BE2C (cell line): ENCODE measurements around the gene EFNB2.

Experiments
- DNase-seq: peaks from one replicate; pipeline ENCODE4 v3.0.0-alpha.2; 2020
- H3K27me3 ChIP-seq: fragments of 250-450 bp; sonication (Bioruptor Pico); 2 replicates; pipeline ENCODE4 v1.5.1; 2020; ENCODE audit warnings: mild to moderate bottlenecking
- H3K36me3 ChIP-seq: fragments of 250-450 bp; sonication (Bioruptor Pico); 2 replicates; pipeline ENCODE4 v1.5.1; 2020; ENCODE audit warnings: mild to moderate bottlenecking
- H3K4me1 ChIP-seq: fragments of 250-450 bp; sonication (Bioruptor Pico); 2 replicates; pipeline ENCODE4 v1.5.1; 2020
- H3K4me3 ChIP-seq: 2 replicates; pipeline ENCODE4 v1.5.1; 2011; ENCODE audit warnings: low read depth, low read length
- H3K9me3 ChIP-seq: fragments of 250-450 bp; sonication (Bioruptor Pico); 2 replicates; pipeline ENCODE4 v1.5.1; 2020
- CTCF ChIP-seq: IDR thresholded peaks from 2 replicates; pipeline ENCODE4 v1.5.1; 2012; ENCODE audit warnings: mild to moderate bottlenecking, low read depth, low read length

EFNB2 gene

DNA sequence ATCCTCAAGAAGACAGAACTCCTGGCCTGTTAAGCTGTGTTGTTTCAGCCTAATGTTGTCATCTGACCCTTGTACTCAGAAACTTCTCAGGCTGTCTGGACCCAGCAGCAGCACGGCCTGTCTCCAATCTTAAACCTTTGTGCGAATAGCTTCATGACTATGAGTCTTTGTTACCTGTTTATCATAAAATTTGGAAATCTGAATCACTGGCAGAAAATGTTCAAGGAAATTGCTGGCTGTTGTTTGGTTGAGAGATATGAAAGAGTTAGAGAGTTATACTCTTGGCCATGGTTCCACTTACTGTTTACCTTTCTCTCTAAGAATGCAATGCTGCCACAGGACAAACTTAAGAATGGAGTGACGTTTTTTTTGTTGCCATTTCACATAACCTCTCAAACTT, 59.6 kb downstream of the EFNB2 start:
- Histone ChIP-seq H3K36me3 (no peaks in the 10 kb centered on the region), H3K4me1 (peaks cover 12% of the 10 kb centered on the region), H3K27me3 (no peaks in the 10 kb centered on the region), H3K4me3 (no peak overlapping the region), H3K9me3 (no peaks in the 10 kb centered on the region)
- no peak for DNase-seq
- no peak for TF ChIP-seq CTCF

GRCh38 chr13:106474912-106475311, 60.5 kb downstream of the EFNB2 start:
- TF ChIP-seq CTCF: no peak
- no peak for DNase-seq
- Histone ChIP-seq H3K4me1 (peaks cover 12% of the 10 kb centered on the region), H3K27me3 (no peaks in the 10 kb centered on the region), H3K36me3 (no peaks in the 10 kb centered on the region), H3K4me3 (no peak overlapping the region), H3K9me3 (no peaks in the 10 kb centered on the region)

GRCh38 chr13:106473154-106473553, 62.3 kb downstream of the EFNB2 start:
- Histone ChIP-seq H3K36me3 (no peaks in the 10 kb centered on the region), H3K4me1 (peaks cover 17% of the 10 kb centered on the region), H3K4me3 (no peak overlapping the region), H3K9me3 (no peaks in the 10 kb centered on the region), H3K27me3 (no peaks in the 10 kb centered on the region)
- no peak for TF ChIP-seq CTCF
- peak; percentile 30 for DNase-seq

DNA sequence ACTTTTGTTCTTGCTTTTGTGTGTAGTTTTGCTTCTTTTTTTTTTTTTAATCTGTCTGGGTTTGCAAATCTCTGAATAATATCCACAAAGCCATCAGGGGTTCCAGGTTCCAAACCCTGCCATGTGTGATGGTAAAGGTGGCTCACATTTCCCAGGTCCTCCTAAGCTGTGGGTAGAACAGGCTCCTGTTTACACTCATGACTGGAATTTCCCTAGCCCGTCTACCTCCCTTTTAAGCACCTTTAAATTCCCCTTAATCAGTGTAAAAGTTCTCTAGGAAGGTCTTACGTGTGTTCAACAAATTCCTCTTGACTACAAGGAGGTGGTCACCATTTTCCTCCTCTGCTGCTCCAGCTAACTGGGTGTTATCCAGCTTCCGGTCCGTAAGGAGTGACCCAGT, 62.8 kb downstream of the EFNB2 start:
- Histone ChIP-seq H3K4me3 (peak overlapping the region; percentile 46), H3K4me1 (peaks cover 17% of the 10 kb centered on the region), H3K9me3 (no peaks in the 10 kb centered on the region), H3K36me3 (no peaks in the 10 kb centered on the region), H3K27me3 (no peaks in the 10 kb centered on the region)
- DNase-seq: no peak
- TF ChIP-seq CTCF: no peak

GRCh38 chr13:106471957-106472543, 63.4 kb downstream of the EFNB2 start:
- Histone ChIP-seq H3K4me3 (peak overlapping the region; percentile 46), H3K9me3 (no peaks in the 10 kb centered on the region), H3K27me3 (no peaks in the 10 kb centered on the region), H3K4me1 (peaks cover 17% of the 10 kb centered on the region), H3K36me3 (no peaks in the 10 kb centered on the region)
- DNase-seq: peak; percentile 79
- no peak for TF ChIP-seq CTCF

- no peak for DNase-seq
- no peaks in the 10 kb centered on the region for H3K27me3 ChIP-seq
- no peaks in the 10 kb centered on the region for H3K36me3 ChIP-seq
- H3K9me3 ChIP-seq: no peaks in the 10 kb centered on the region
- no peak overlapping the region for H3K4me3 ChIP-seq
- TF ChIP-seq CTCF: no peak
- H3K4me1 ChIP-seq: peaks cover 17% of the 10 kb centered on the region
Measured at GRCh38 chr13:106470576-106470975, 64.9 kb downstream of the EFNB2 start.
